CD4-positive, alpha-beta T cell treated with Interleukin-10 for 1 hour (primary cell): ENCODE measurements around the gene TP53I11.

ENCODE experiments used
- DNase-seq: peaks from one replicate; pipeline ENCODE4 v3.0.0-alpha.2; 2020

The TP53I11 gene

GRCh38 chr11:44955015-44955738 is 4.5 kb upstream of the TP53I11 start:
- no peak for DNase-seq

- no peak for DNase-seq
Measured at GRCh38 chr11:44954051-44954906, 3.6 kb upstream of the TP53I11 start.

- DNase-seq = no peak
Measured at GRCh38 chr11:44952500-44953260, 2.0 kb upstream of the TP53I11 start.

- DNase-seq = no peak
Measured at GRCh38 chr11:44952082-44952481, 1.4 kb upstream of the TP53I11 start.

GRCh38 chr11:44950031-44950624 is 555 bp downstream of the TP53I11 start:
- DNase-seq = peak; percentile 18

- peak; percentile 28 for DNase-seq
Measured at GRCh38 chr11:44949160-44950030, 1.3 kb downstream of the TP53I11 start.

- DNase-seq = no peak
Measured at GRCh38 chr11:44948155-44948554, 2.5 kb downstream of the TP53I11 start.

GRCh38 chr11:44947114-44947513 is 3.6 kb downstream of the TP53I11 start:
- DNase-seq = no peak

GRCh38 chr11:44946263-44946662 is 4.4 kb downstream of the TP53I11 start:
- no peak for DNase-seq

- DNase-seq = no peak
Measured at GRCh38 chr11:44945666-44946065, 5.0 kb downstream of the TP53I11 start.

- DNase-seq = no peak
Measured at GRCh38 chr11:44944853-44945235, 5.8 kb downstream of the TP53I11 start.

- no peak for DNase-seq
Measured at GRCh38 chr11:44944181-44944852, 6.4 kb downstream of the TP53I11 start.

- no peak for DNase-seq
Measured at GRCh38 chr11:44943696-44944095, 7.0 kb downstream of the TP53I11 start.

- DNase-seq = no peak
Measured at GRCh38 chr11:44943118-44943517, 7.6 kb downstream of the TP53I11 start.

- peak; percentile 2 for DNase-seq
Measured at GRCh38 chr11:44942029-44942955, 8.4 kb downstream of the TP53I11 start.

- DNase-seq = no peak
Measured at GRCh38 chr11:44941259-44942021, 9.2 kb downstream of the TP53I11 start.

GRCh38 chr11:44940835-44941234 is 9.8 kb downstream of the TP53I11 start:
- DNase-seq = no peak

- no peak for DNase-seq
Measured at GRCh38 chr11:44940404-44940803, 10.3 kb downstream of the TP53I11 start.

- peak; percentile 7 for DNase-seq
Measured at GRCh38 chr11:44939673-44940395, 10.8 kb downstream of the TP53I11 start.
